Tibial nerve (tissue), 3 donors: ENCODE data around the gene WARS2.

Experiments used
- CTCF ChIP-seq, 5 experiments: fragments of 200-600 bp in 3 of 5; fragments of 450-650 bp in 2 of 5; sonication (generic) in 3 of 5; IDR thresholded peaks; one replicate each; pipeline ENCODE4 v1.5.1; 2016 to 2019; ENCODE audit warnings: antibody characterized with exemption in 5 of 5, mild to moderate bottlenecking in 3 of 5, moderate library complexity in 2 of 5
- POLR2A ChIP-seq, 2 donors: fragments of 450-650 bp; IDR thresholded peaks; one replicate each; pipeline ENCODE4 v1.6.1; 2017; ENCODE audit warnings: antibody characterized with exemption in 2 of 2, mild to moderate bottlenecking in 2 of 2, moderate library complexity in 2 of 2

GRCh38 chr1:119112244-119112643, 28.2 kb downstream of the WARS2 start:
- TF ChIP-seq CTCF (IDR thresholded peaks at IDR 0.05) (no peak), POLR2A (IDR thresholded peaks at IDR 0.05) (no peak)
